Osteocyte (in vitro differentiated cells): ENCODE data around the gene KLK2. TPM values are rescaled to one million over a fixed set of nuclear protein-coding genes. Genes with fewer than 3 reads are reported as not detected.

Experiments
- DNase-seq: peaks from one replicate; pipeline ENCODE4 v3.0.0; 2021; ENCODE audit warnings: mixed read lengths; ENCODE audit not compliant: unreplicated experiment; ENCODE audit errors: extremely low spot score
- H3K27ac Mint-ChIP-seq: one replicate; pipeline ENCODE4 v1.8.0; 2021; ENCODE audit warnings: mild to moderate bottlenecking, mixed read lengths; ENCODE audit not compliant: unreplicated experiment
- H3K27me3 Mint-ChIP-seq: one replicate; pipeline ENCODE4 v1.8.0; 2021; ENCODE audit warnings: mixed read lengths; ENCODE audit not compliant: unreplicated experiment
- H3K36me3 Mint-ChIP-seq: one replicate; pipeline ENCODE4 v1.8.0; 2021; ENCODE audit warnings: mixed read lengths; ENCODE audit not compliant: unreplicated experiment
- H3K4me1 Mint-ChIP-seq: one replicate; pipeline ENCODE4 v1.8.0; 2021; ENCODE audit warnings: mixed read lengths; ENCODE audit not compliant: unreplicated experiment
- H3K4me3 Mint-ChIP-seq: one replicate; pipeline ENCODE4 v1.8.0; 2021; ENCODE audit warnings: mild to moderate bottlenecking, moderate library complexity, mixed read lengths; ENCODE audit not compliant: unreplicated experiment
- H3K9me3 Mint-ChIP-seq: one replicate; pipeline ENCODE4 v1.8.0; 2021; ENCODE audit warnings: mixed read lengths; ENCODE audit not compliant: unreplicated experiment
- total RNA-seq: library from RNA; stranded (reverse); gene quantifications from 2 replicates; pipeline ENCODE4 v1.2.1, GENCODE V29; 2021
- TF ChIP-seq, protein P1 (sequence below): fragments of 200-600 bp; sonication (generic); IDR thresholded peaks from 2 replicates; pipeline ENCODE4 v1.5.0; 2021; ENCODE audit warnings: antibody characterized with exemption, mild to moderate bottlenecking, moderate library complexity

Gene KLK2
- total RNA-seq, 1 donor from 2014 or later: not detected

DNA sequence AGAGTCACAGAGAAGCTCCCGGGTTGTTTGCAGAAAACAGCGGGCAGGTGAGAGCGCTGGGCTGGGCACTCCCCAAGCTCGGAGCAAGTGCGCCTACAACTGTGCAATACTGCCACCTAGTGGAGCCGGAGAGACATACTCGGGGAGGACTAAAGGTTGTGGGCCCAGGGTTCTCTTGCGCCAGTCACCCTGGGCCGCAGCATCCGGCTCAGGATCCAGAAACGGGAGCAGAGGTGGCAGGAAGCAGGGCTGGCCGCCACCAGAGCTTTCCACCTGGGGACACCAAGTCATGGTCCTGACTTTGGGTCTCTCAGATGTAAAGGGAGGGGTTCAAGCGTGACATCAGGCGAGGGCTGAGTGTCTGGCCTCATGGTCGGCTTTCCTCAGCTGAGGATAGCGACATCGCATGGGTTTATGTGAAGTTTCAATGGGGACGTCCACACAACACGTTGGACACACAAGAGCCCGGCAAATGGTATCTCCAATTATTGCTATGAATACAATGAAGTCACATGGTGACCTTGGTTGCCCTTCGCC, 49.1 kb downstream of the KLK2 start:
- H3K4me1 Mint-ChIP-seq: no peaks in the 10 kb centered on the region
- H3K36me3 Mint-ChIP-seq: no peaks in the 10 kb centered on the region
- H3K4me3 Mint-ChIP-seq: no peak overlapping the region
- TF ChIP-seq, protein P1, sequence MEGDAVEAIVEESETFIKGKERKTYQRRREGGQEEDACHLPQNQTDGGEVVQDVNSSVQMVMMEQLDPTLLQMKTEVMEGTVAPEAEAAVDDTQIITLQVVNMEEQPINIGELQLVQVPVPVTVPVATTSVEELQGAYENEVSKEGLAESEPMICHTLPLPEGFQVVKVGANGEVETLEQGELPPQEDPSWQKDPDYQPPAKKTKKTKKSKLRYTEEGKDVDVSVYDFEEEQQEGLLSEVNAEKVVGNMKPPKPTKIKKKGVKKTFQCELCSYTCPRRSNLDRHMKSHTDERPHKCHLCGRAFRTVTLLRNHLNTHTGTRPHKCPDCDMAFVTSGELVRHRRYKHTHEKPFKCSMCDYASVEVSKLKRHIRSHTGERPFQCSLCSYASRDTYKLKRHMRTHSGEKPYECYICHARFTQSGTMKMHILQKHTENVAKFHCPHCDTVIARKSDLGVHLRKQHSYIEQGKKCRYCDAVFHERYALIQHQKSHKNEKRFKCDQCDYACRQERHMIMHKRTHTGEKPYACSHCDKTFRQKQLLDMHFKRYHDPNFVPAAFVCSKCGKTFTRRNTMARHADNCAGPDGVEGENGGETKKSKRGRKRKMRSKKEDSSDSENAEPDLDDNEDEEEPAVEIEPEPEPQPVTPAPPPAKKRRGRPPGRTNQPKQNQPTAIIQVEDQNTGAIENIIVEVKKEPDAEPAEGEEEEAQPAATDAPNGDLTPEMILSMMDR: peak; percentile 86
- H3K27ac Mint-ChIP-seq: no peak overlapping the region
- H3K27me3 Mint-ChIP-seq: peaks cover 9% of the 10 kb centered on the region
- no peak for DNase-seq
- H3K9me3 Mint-ChIP-seq: no peaks in the 10 kb centered on the region

DNA sequence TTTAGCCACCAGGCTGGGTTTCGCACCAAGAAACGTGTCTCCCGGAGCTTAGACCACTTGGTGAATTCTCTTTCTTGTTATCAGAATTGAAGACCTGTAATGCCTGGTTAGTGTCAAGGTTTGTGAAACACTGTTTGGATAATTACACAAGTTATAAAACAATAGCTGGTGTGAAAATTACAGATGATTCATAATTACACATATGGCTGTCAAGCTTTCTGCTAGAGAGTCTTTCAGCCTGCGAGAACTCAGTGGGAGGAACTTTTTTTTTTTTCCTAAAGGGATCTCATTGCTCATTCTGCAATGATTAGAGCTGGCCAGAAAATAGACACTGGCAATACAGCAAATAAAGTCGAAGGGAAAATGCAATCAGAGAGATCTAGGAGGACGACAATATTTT, 51.3 kb downstream of the KLK2 start:
- Mint-ChIP-seq H3K27ac (no peak overlapping the region), H3K36me3 (no peaks in the 10 kb centered on the region), H3K4me1 (no peaks in the 10 kb centered on the region), H3K9me3 (no peaks in the 10 kb centered on the region), H3K27me3 (peaks cover 9% of the 10 kb centered on the region), H3K4me3 (no peak overlapping the region)
- no peak for DNase-seq
- TF ChIP-seq, protein P1: no peak

DNA sequence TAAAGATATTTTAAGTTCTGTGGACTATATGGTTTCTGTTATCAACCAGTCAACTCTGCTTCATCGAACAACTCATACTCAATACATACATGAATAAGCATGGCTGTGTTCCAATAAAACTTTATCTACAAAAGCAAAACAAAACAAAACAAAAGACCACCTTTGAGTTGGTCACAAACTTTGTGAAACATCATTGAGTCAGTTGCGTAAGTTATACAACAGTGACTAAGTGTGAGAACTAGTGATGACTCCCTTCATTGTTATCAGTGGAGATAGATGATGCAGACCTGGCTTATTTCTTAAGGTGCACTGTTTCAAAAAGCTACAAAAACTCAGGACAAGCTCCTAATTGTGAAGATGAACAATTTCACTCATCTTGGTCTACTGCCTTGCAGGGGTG, 52.5 kb downstream of the KLK2 start:
- Mint-ChIP-seq H3K27me3 (peaks cover 6% of the 10 kb centered on the region), H3K27ac (no peak overlapping the region)

DNA sequence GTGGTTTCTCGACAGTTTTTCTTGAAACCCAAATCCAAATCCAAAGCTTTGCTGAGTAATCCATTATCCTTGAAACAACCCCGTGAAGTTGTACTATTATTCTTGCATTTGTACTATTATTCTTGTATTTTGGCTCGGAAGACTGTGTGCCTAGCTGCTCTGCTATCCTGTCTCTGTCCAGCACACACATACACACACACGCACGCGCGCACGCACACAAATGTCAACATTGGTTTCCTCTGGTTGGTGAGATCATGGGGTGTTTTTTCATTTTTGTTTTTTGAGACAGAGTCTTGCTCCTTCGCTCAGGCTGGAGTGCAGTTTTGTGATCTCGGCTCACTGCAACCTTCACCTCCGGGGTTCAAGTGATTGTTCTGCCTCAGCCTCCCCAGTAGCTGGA, 52.9 kb downstream of the KLK2 start:
- Mint-ChIP-seq H3K4me1 (no peaks in the 10 kb centered on the region), H3K4me3 (no peak overlapping the region), H3K36me3 (no peaks in the 10 kb centered on the region), H3K9me3 (no peaks in the 10 kb centered on the region), H3K27me3 (peaks cover 6% of the 10 kb centered on the region), H3K27ac (no peak overlapping the region)
- TF ChIP-seq, protein P1: no peak
- DNase-seq: no peak

More for the DNA sequence above, 52.5 kb downstream of the KLK2 start:
- no peaks in the 10 kb centered on the region for H3K4me1 Mint-ChIP-seq
- no peaks in the 10 kb centered on the region for H3K9me3 Mint-ChIP-seq
- TF ChIP-seq, protein P1: no peak
- DNase-seq: no peak
- H3K36me3 Mint-ChIP-seq: no peaks in the 10 kb centered on the region
- H3K4me3 Mint-ChIP-seq: no peak overlapping the region

DNA sequence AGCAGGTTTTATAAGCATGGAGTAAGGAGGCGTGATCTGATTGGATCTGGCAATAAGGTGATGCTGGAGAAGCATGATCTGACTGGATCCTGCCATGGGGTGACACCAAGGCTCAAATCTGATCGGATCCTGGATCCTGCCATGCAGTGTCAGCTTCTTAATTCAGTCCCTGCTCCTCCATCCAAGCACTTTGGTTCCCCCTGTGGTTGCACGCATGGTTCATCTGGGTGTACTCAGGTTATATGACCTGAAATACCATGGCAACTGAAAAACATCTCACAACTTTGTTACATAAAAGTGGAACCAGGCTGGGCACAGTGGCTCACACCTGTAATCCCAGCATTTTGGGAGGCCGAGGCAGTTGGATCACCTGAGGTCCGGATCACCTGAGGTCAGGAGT, 55.6 kb downstream of the KLK2 start:
- TF ChIP-seq, protein P1: no peak
- DNase-seq: no peak
- H3K4me1 Mint-ChIP-seq: no peaks in the 10 kb centered on the region
- no peaks in the 10 kb centered on the region for H3K36me3 Mint-ChIP-seq
- H3K27me3 Mint-ChIP-seq: no peaks in the 10 kb centered on the region
- H3K4me3 Mint-ChIP-seq: no peak overlapping the region
- H3K27ac Mint-ChIP-seq: no peak overlapping the region
- no peaks in the 10 kb centered on the region for H3K9me3 Mint-ChIP-seq

Other genes with a start within 250 kb of the KLK2 start
- gene SYT3, start 233.6 kb upstream of the KLK2 start, total RNA-seq: 0.29 and 0.38 TPM in 2 replicates
- gene C19orf81, start 224.0 kb upstream of the KLK2 start, total RNA-seq: not detected in 2 replicates
- 0.29 and 0.40 TPM in 2 replicates for gene SHANK1, start 153.6 kb upstream of the KLK2 start, total RNA-seq
- gene CLEC11A, start 150.1 kb upstream of the KLK2 start, total RNA-seq: 5.0 and 6.0 TPM in 2 replicates
- not detected in 2 replicates for gene GPR32, start 103.0 kb upstream of the KLK2 start, total RNA-seq
- gene ACP4, start 83.0 kb upstream of the KLK2 start, total RNA-seq: not detected in 2 replicates
- not detected in 2 replicates for gene KLK1, start 49.7 kb upstream of the KLK2 start, total RNA-seq
- gene KLK15, start 39.9 kb upstream of the KLK2 start, total RNA-seq: not detected in 2 replicates
- not detected in 2 replicates for gene KLK3, start 18.5 kb upstream of the KLK2 start, total RNA-seq
- gene KLK4, start 38.0 kb downstream of the KLK2 start, total RNA-seq: not detected in 2 replicates
- gene KLK5, start 79.6 kb downstream of the KLK2 start, total RNA-seq: not detected in 2 replicates
- not detected in 2 replicates for gene KLK6, start 96.2 kb downstream of the KLK2 start, total RNA-seq
- not detected in 2 replicates for gene KLK7, start 110.5 kb downstream of the KLK2 start, total RNA-seq
- gene KLK8, start 128.2 kb downstream of the KLK2 start, total RNA-seq: not detected in 2 replicates
- gene KLK10, start 146.3 kb downstream of the KLK2 start, total RNA-seq: not detected in 2 replicates
- not detected in 2 replicates for gene KLK11, start 153.2 kb downstream of the KLK2 start, total RNA-seq
- not detected in 2 replicates for gene KLK12, start 161.6 kb downstream of the KLK2 start, total RNA-seq
- gene KLK13, start 191.7 kb downstream of the KLK2 start, total RNA-seq: not detected in 2 replicates
- gene KLK14, start 209.4 kb downstream of the KLK2 start, total RNA-seq: not detected in 2 replicates
- gene CTU1, start 235.0 kb downstream of the KLK2 start, total RNA-seq: 5.6 and 6.5 TPM in 2 replicates